Activated CD4-positive, alpha-beta T cell treated with anti-CD3 and anti-CD28 coated beads, Interleukin-2, Interleukin-6, amounts not matched to agents 100 ng/mL and 50 ng/mL, durations not matched to agents 16 hours and 8 hours (primary cell): Measurements from ENCODE around the gene ZNF429.
A peak's percentile ranks its signal among the peaks of the same experiment; 100 is the strongest.
"Not testable (repeated sequence)": the region's sequence is repeated elsewhere in the genome, so short reads cannot be mapped to it uniquely, and the experiment has no call there.

Source experiments
- DNase-seq: peaks from one replicate; pipeline ENCODE4 v3.0.0-alpha.2; 2020

The ZNF429 gene

GRCh38 chr19:21505459-21506451 is at the start of gene ZNF429:
Gene ZNF429, plus strand, starts transcription at chr19:21505602. Its CDS starts 170 bp downstream, at chr19:21505772.
- peak; percentile 95 for DNase-seq

GRCh38 chr19:21460686-21461085 is 44.7 kb upstream of the ZNF429 start:
- DNase-seq: no peak

GRCh38 chr19:21462540-21462939 is 42.9 kb upstream of the ZNF429 start:
- DNase-seq: no peak

- DNase-seq: peak; percentile 50
Observed at GRCh38 chr19:21463449-21464105, 41.8 kb upstream of the ZNF429 start.

- DNase-seq: no peak
Observed at GRCh38 chr19:21466627-21467026, 38.8 kb upstream of the ZNF429 start.

GRCh38 chr19:21468791-21469190 is 36.6 kb upstream of the ZNF429 start:
- DNase-seq: no peak

- DNase-seq: no peak
Observed at GRCh38 chr19:21472507-21472906, 32.9 kb upstream of the ZNF429 start.

- DNase-seq: peak; percentile 72
Observed at GRCh38 chr19:21474671-21475181, 30.7 kb upstream of the ZNF429 start.

GRCh38 chr19:21482361-21482760 is 23.0 kb upstream of the ZNF429 start:
- DNase-seq: not testable (repeated sequence)

GRCh38 chr19:21482863-21483276 is 22.5 kb upstream of the ZNF429 start:
- DNase-seq: peak; percentile 63

GRCh38 chr19:21483589-21484170 is 21.7 kb upstream of the ZNF429 start:
- DNase-seq: peak; percentile 65

GRCh38 chr19:21484631-21485030 is 20.8 kb upstream of the ZNF429 start:
- no peak for DNase-seq

- DNase-seq: no peak
Observed at GRCh38 chr19:21485926-21486325, 19.5 kb upstream of the ZNF429 start.

- DNase-seq: no peak
Observed at GRCh38 chr19:21487969-21488368, 17.4 kb upstream of the ZNF429 start.

- DNase-seq: no peak
Observed at GRCh38 chr19:21491146-21491545, 14.3 kb upstream of the ZNF429 start.

GRCh38 chr19:21492947-21493906 is 12.2 kb upstream of the ZNF429 start:
- DNase-seq: no peak

GRCh38 chr19:21496876-21497275 is 8.5 kb upstream of the ZNF429 start:
- no peak for DNase-seq

- no peak for DNase-seq
Observed at GRCh38 chr19:21498651-21499050, 6.8 kb upstream of the ZNF429 start.

- DNase-seq: no peak
Observed at GRCh38 chr19:21508198-21508597, 2.8 kb downstream of the ZNF429 start.

- not testable (repeated sequence) for DNase-seq
Observed at GRCh38 chr19:21511058-21511457, 5.7 kb downstream of the ZNF429 start.

- DNase-seq: not testable (repeated sequence)
Observed at GRCh38 chr19:21512609-21513008, 7.2 kb downstream of the ZNF429 start.

- DNase-seq: no peak
Observed at GRCh38 chr19:21513651-21514050, 8.2 kb downstream of the ZNF429 start.
